H1 (cell line): ENCODE data around the gene COMMD1. TPM values are rescaled to one million over a fixed set of nuclear protein-coding genes. Genes with fewer than 3 reads are reported as not detected.

ENCODE experiments used
- BRCA1 ChIP-seq: IDR thresholded peaks from 2 replicates; pipeline ENCODE4 v1.6.1; 2012; ENCODE audit warnings: low read depth, low read length, improper control_type of control experiment
- CHD7 ChIP-seq: fragments of 300-600 bp; sonication (generic); IDR thresholded peaks from 2 replicates; pipeline ENCODE4 v1.7.1; 2012; ENCODE audit warnings: low read length, moderate library complexity, mild to moderate bottlenecking, inconsistent platforms; ENCODE audit not compliant: insufficient replicate concordance
- EP300 ChIP-seq, 2 experiments: IDR thresholded peaks; 1 replicate in 1 of 2; 2 replicates in 1 of 2; pipeline ENCODE4 v1.6.1; 2011 to 2012; ENCODE audit warnings: low read depth in 2 of 2, low read length in 2 of 2, mild to moderate bottlenecking in 2 of 2, borderline replicate concordance in 1 of 2, inconsistent platforms in 1 of 2, moderate library complexity in 1 of 2
- FOSL1 ChIP-seq: IDR thresholded peaks from 2 replicates; pipeline ENCODE4 v1.6.1; 2011; ENCODE audit warnings: mild to moderate bottlenecking, low read depth, low read length, moderate library complexity; ENCODE audit not compliant: insufficient read depth
- PHF8 ChIP-seq: fragments of 200-600 bp; sonication (generic); conservative IDR thresholded peaks from 2 replicates; pipeline ENCODE4 v1.7.1; 2012; ENCODE audit warnings: low read depth, mild to moderate bottlenecking, inconsistent platforms, low read length, moderate library complexity
- USF2 ChIP-seq: IDR thresholded peaks from 2 replicates; pipeline ENCODE4 v1.6.1; 2011; ENCODE audit warnings: low read length, improper control_type of control experiment
- polyA plus RNA-seq, 7 experiments: library from polyadenylated mRNA; depleted of rRNA in 3 of 7; stranded (reverse) in 5 of 7; unstranded in 2 of 7; fragments of >200 nt in 5 of 7; fragments of 200-250 nt in 2 of 7; gene quantifications; 1 replicate in 5 of 7; 2 replicates in 1 of 7; 4 replicates in 1 of 7; pipeline versions ENCODE4 v1.2.1 to v1.2.3, GENCODE V29; 2011 to 2013; ENCODE audit warnings: missing spikeins in 2 of 7, mixed read lengths in 2 of 7
- total RNA-seq: library from RNA; stranded (reverse); fragmentation: NEBNext Ultra II Directional; extraction: Animal tissue kit (Norgen Biotek cat#: 25700); gene quantifications from 2 replicates; pipeline ENCODE4 v1.2.1, GENCODE V29; 2021

COMMD1 gene
- total and polyA plus RNA-seq, 2 of the 8 experiments (the other 6 are each of a cell fraction or from before 2014, with no cell fraction given), result 23.5 to 28.3 TPM

DNA sequence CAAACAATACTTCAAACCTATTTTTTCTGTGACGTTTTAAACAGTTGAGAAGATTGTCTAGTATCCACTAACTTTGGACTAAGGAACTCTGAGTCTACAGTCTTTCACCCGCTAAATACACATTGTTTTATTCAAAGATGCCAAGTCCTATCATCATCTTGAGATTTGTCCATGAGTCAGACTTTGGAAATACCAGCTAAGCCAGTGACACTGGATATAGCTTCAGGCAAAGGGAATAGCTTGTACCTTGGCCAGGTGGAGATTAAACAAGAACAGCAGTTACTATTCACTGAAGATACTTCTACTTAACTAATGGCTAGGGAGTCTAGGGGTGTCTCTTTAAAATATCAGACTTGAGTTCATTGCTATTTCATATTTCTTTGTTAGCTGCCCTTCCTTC lies 137.5 kb downstream of the COMMD1 start (continued):
- TF ChIP-seq CHD7 (no peak), BRCA1 (no peak), FOSL1 (no peak), PHF8 (no peak), USF2 (no peak), EP300 (IDR thresholded peaks at IDR 0.05; ENCODE audit: borderline replicate concordance in 1 of 2, low read depth in 2 of 2, low read length in 2 of 2) (no peak)
